Heart right ventricle (tissue), 16 donors: ENCODE data around the gene HIF3A. TPM values are rescaled to one million over a fixed set of nuclear protein-coding genes. Genes with fewer than 3 reads are reported as not detected.
"Not testable (repeated sequence)": the region's sequence is repeated elsewhere in the genome, so short reads cannot be mapped to it uniquely, and the experiment has no call there.

ENCODE experiments used
- ATAC-seq, 8 donors: fragments of 200-7000 bp; cut with Tn5 transposase; one replicate each; pipeline ENCODE4 v1.9.1; 2020; ENCODE audit warnings: mild to moderate bottlenecking in 8 of 8, moderate library complexity in 8 of 8, moderate number of reproducible peaks in 1 of 8
- DNase-seq, 2 donors: peaks; one replicate each; pipeline ENCODE4 v3.0.0-alpha.2; 2020
- H3K27ac ChIP-seq, 10 donors: fragments of 200-600 bp; sonication (generic) in 2 of 10; one replicate each; pipeline versions ENCODE4 v1.5.0 to v1.8.0; 2020 to 2022; ENCODE audit warnings: mild to moderate bottlenecking in 3 of 10
- H3K27me3 ChIP-seq, 7 donors: fragments of 200-600 bp; one replicate each; pipeline ENCODE4 v1.8.0; 2021 to 2022; ENCODE audit warnings: mild to moderate bottlenecking in 2 of 7
- H3K36me3 ChIP-seq, 9 donors: fragments of 200-600 bp; sonication (generic) in 1 of 9; one replicate each; pipeline versions ENCODE4 v1.5.0 to v1.8.0; 2020 to 2022; ENCODE audit warnings: mild to moderate bottlenecking in 2 of 9
- H3K4me1 ChIP-seq, 9 donors: fragments of 200-600 bp; sonication (generic) in 1 of 9; one replicate each; pipeline versions ENCODE4 v1.5.0 to v1.8.0; 2020 to 2022; ENCODE audit warnings: mild to moderate bottlenecking in 4 of 9
- H3K4me3 ChIP-seq, 10 donors: fragments of 200-600 bp; sonication (generic) in 2 of 10; one replicate each; pipeline versions ENCODE4 v1.5.0 to v1.8.0; 2020 to 2022; ENCODE audit warnings: mild to moderate bottlenecking in 7 of 10, moderate library complexity in 2 of 10
- H3K9me3 ChIP-seq, 11 donors: fragments of 200-600 bp in 10 of 11; sonication (generic) in 2 of 11; one replicate each; pipeline versions ENCODE4 v1.5.0 to v1.8.0; 2013 to 2022; ENCODE audit warnings: mild to moderate bottlenecking in 2 of 11, control low read depth in 1 of 11, moderate library complexity in 1 of 11
- CTCF ChIP-seq, 9 donors: fragments of 200-600 bp; sonication (generic) in 2 of 9; IDR thresholded peaks; one replicate each; pipeline versions ENCODE4 v1.5.0 to v1.8.0; 2021 to 2022; ENCODE audit warnings: antibody characterized with exemption in 9 of 9, mild to moderate bottlenecking in 5 of 9, moderate library complexity in 1 of 9
- WGBS, 2 donors: extraction: QIAGEN DNeasy Blood & Tissue Kit; methylation state at CpG; one replicate each; pipeline ENCODE4 v1.1.7; 2013; ENCODE audit warnings: inconsistent platforms in 1 of 2; 5-methylcytosine and 5-hydroxymethylcytosine counted together
- intact Hi-C, 10 donors: fragments of 100-400 bp; cut with DNase I; formaldehyde crosslinking; loops; one replicate each; pipeline versions ENCODE4 v1.11.1 to v1.14.2; 2022
- polyA plus RNA-seq, 2 donors: library from polyadenylated mRNA; stranded (reverse); fragments of 200-250 nt; gene quantifications; one replicate each; pipeline ENCODE4 v1.2.3, GENCODE V29; 2013
- total RNA-seq, 10 donors: library from RNA; stranded (reverse); fragmentation: NEBNext Ultra II Directional in 3 of 10; extraction: Animal tissue kit (Norgen Biotek cat#: 25700) in 3 of 10; gene quantifications; one replicate each; pipeline versions ENCODE4 v1.2.1 to v1.2.4, GENCODE V29; 2021 to 2023
- donor health status: Arrhythmogenic right ventricular cardiomyopathy.
- donor health status: ischemic (EF 13 %, LVEDD 7.1; RV severe dilation, severe dysfunction).
- donor health status: healthy with polysubstance abuse.
- donor health status: DM: no; HTN: yes; CAD: no.
- donor health status: DM: no; HTN: no; CAD: no.
- donor health status: ischemic (EF 25% LVEDD 6.9; RV normal size, moderate dysfunction).
- donor health status: ischemic (EF 25% LVEDD 5.7; RV mildly dilated, moderate dysfunction).
- donor health status: healthy.
- donor health status: DM: yes; HTN: yes; CAD: no.
- donor health status: Ischemic cardiomyopathy.
- donor health status: ischemic (EF 35%, LVEDD 5.7; RV mildly dilated, moderate dysfunction).
- donor health status: nonischemic (EF 11% LVEDD 7.7; RV severe dilation, severe dysfunction).
- donor health status: DM: yes; HTN: yes; CAD: no.
- donor health status: PGD.
- donor health status: ischemic (EF 29% LVEDD 5.4; RV normal size, mild dysfunction).
- donor health status: nonischemic (EF 23%, LVEDD 6.1; RV moderate dilation, normal function).

HIF3A gene
- total and polyA plus RNA-seq, 12 donors: 22.7 to 204 (median 48.9) TPM

- peaks cover 0 to 64% (median 18%) of the 10 kb centered on the region in 9 donors for H3K36me3 ChIP-seq
- no peak for TF ChIP-seq CTCF (IDR thresholded peaks at IDR 0.05)
- WGBS, 2 donors: 87 to 94% methylated on average over 21 of the region's 21 CpGs
- peaks cover 15 to 72% (median 57%) of the 10 kb centered on the region in 9 donors for H3K4me1 ChIP-seq
- no peaks in the 10 kb centered on the region for H3K27me3 ChIP-seq
- H3K4me3 ChIP-seq: no peak overlapping the region
- peak overlapping the region in 7 of 10 donors; percentile 52 to 80 (median 66) for H3K27ac ChIP-seq
- H3K9me3 ChIP-seq: no peaks in the 10 kb centered on the region
- intact Hi-C loops: loop anchor here in 1 of 10 donors (5.0 kb wide), 1 partner anchor 78 kb away; the partner anchor contains the start of gene HIF3A
- no peak for ATAC-seq
- DNase-seq: no peak
Observed at GRCh38 chr19:46374536-46375475, 78.0 kb downstream of the HIF3A start.

- intact Hi-C loops: loop anchor here in 1 of 10 donors (5.0 kb wide), 1 partner anchor 78 kb away; the partner anchor contains the start of gene HIF3A
- H3K9me3 ChIP-seq, DNase-seq, H3K27ac ChIP-seq, H3K4me3 ChIP-seq, ATAC-seq, H3K27me3 ChIP-seq: not testable (repeated sequence)
- peaks cover 0 to 67% (median 18%) of the 10 kb centered on the region in 9 donors for H3K36me3 ChIP-seq
- 94 to 97% methylated on average over 22 of the region's 22 CpGs for WGBS, 2 donors
- peaks cover 15 to 78% (median 63%) of the 10 kb centered on the region in 9 donors for H3K4me1 ChIP-seq
Observed at GRCh38 chr19:46375476-46376067, 78.7 kb downstream of the HIF3A start.

- Histone ChIP-seq H3K9me3 (no peaks in the 10 kb centered on the region), H3K36me3 (peaks cover 0 to 68% (median 18%) of the 10 kb centered on the region in 9 donors), H3K4me3 (no peak overlapping the region), H3K4me1 (peaks cover 15 to 72% (median 54%) of the 10 kb centered on the region in 9 donors), H3K27me3 (no peaks in the 10 kb centered on the region), H3K27ac (peak overlapping the region in 3 of 10 donors; percentile 71 to 82 (median 80))
- no peak for TF ChIP-seq CTCF (IDR thresholded peaks at IDR 0.05)
- WGBS, 2 donors: 91 to 93% methylated on average over 20 of the region's 20 CpGs
- intact Hi-C loops: loop anchor here in 1 of 10 donors (5.0 kb wide), 1 partner anchor 79 kb away; the partner anchor contains the start of gene HIF3A
- ATAC-seq (no peak), DNase-seq (no peak)
Observed at GRCh38 chr19:46376241-46377153, 79.7 kb downstream of the HIF3A start.

DNA sequence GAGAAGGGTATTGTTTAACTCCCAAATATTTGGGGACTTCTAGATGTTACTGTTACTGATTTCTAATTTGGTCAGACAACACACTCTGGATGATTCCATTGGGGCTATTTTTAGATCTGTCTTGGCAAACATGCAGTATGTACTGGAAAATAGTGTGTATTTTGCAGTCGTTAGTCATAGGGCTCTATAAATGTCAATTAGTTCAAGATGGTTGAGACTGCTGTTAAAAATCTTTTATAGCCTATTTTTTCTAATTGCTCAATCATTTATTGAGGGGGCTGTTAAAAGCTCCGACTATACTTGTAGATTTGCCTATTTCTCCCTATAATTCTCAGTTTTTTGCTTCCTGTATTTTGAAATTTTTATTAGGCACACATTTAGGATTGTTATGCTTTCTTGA, 81.4 kb downstream of the HIF3A start:
- Histone ChIP-seq H3K36me3 (peaks cover 0 to 82% (median 30%) of the 10 kb centered on the region in 9 donors), H3K4me3 (no peak overlapping the region), H3K27ac (peak overlapping the region; percentile 1 to 82 (median 72)), H3K4me1 (peaks cover 8 to 61% (median 40%) of the 10 kb centered on the region in 9 donors), H3K27me3 (no peaks in the 10 kb centered on the region), H3K9me3 (no peaks in the 10 kb centered on the region)
- DNase-seq (no peak), ATAC-seq (peak in 6 of 8 donors; percentile 43 to 72 (median 55))
- TF ChIP-seq CTCF (IDR thresholded peaks at IDR 0.05): no peak
- 17 to 19% methylated on average over 2 of the region's 2 CpGs for WGBS, 2 donors
- intact Hi-C loops: loop anchor here in 1 of 10 donors (5.0 kb wide), 1 partner anchor 81 kb away; the partner anchor contains the start of gene HIF3A
